CD4-positive, alpha-beta memory T cell (primary cell): ENCODE results near the gene FGFBP3. TPM values are rescaled to one million over a fixed set of nuclear protein-coding genes. Genes with fewer than 3 reads are reported as not detected.

Experiments
- CTCF ChIA-PET: fragments of 350-600 bp; sonication (Branson Sonifier 250); formaldehyde crosslinking; loops from one replicate; lab custom pipeline; 2021; ENCODE audit warnings: inconsistent platforms; ENCODE audit not compliant: partially characterized antibody; lab: Charles Lee
- POLR2A ChIA-PET: fragments of 350-600 bp; sonication (Branson Sonifier 250); formaldehyde crosslinking; loops from one replicate; lab custom pipeline; 2021; ENCODE audit not compliant: partially characterized antibody; lab: Charles Lee
- DNase-seq, 5 donors: peaks; one replicate each; pipeline versions ENCODE4 v3.0.0 to v3.0.0-alpha.2; 2020 to 2022; ENCODE audit warnings: mixed read lengths in 1 of 5
- H3K27ac ChIP-seq: one replicate; pipeline ENCODE4 v1.7.0; 2013; ENCODE audit warnings: low read depth, low read length
- H3K27me3 ChIP-seq: 2 replicates; pipeline ENCODE4 v1.7.0; 2013; ENCODE audit warnings: mild to moderate bottlenecking, low read length, moderate library complexity; ENCODE audit not compliant: insufficient read depth
- H3K36me3 ChIP-seq: 2 replicates; pipeline ENCODE4 v1.7.0; 2013; ENCODE audit warnings: mild to moderate bottlenecking, low read length, moderate library complexity; ENCODE audit not compliant: insufficient read depth
- H3K4me1 ChIP-seq: 2 replicates; pipeline ENCODE4 v1.7.0; 2013; ENCODE audit warnings: mild to moderate bottlenecking, low read length, moderate library complexity; ENCODE audit not compliant: insufficient read depth
- H3K4me3 ChIP-seq, 2 donors: one replicate each; pipeline ENCODE4 v1.7.0; 2013; ENCODE audit warnings: low read length in 2 of 2, mild to moderate bottlenecking in 1 of 2
- H3K9me3 ChIP-seq, 2 donors: one replicate each; pipeline ENCODE4 v1.7.0; 2013; ENCODE audit warnings: low read length in 2 of 2, control low read depth in 1 of 2; ENCODE audit not compliant: control insufficient read depth in 1 of 2
- H3K27ac Mint-ChIP-seq, 7 donors: one replicate each; pipeline ENCODE4 v1.8.0; 2020 to 2021; ENCODE audit warnings: mixed read lengths in 7 of 7, mild to moderate bottlenecking in 6 of 7, inconsistent platforms in 3 of 7, moderate library complexity in 3 of 7
- H3K27me3 Mint-ChIP-seq, 2 donors: one replicate each; pipeline ENCODE4 v1.8.0; 2020 to 2021; ENCODE audit warnings: mixed read lengths in 2 of 2
- H3K36me3 Mint-ChIP-seq, 2 donors: one replicate each; pipeline ENCODE4 v1.8.0; 2020 to 2021; ENCODE audit warnings: mixed read lengths in 2 of 2, inconsistent platforms in 1 of 2, mild to moderate bottlenecking in 1 of 2
- H3K4me1 Mint-ChIP-seq, 4 donors: one replicate each; pipeline ENCODE4 v1.8.0; 2020 to 2021; ENCODE audit warnings: mixed read lengths in 4 of 4, mild to moderate bottlenecking in 1 of 4
- H3K4me3 Mint-ChIP-seq, 8 donors: one replicate each; pipeline ENCODE4 v1.8.0; 2020 to 2021; ENCODE audit warnings: mixed read lengths in 8 of 8, mild to moderate bottlenecking in 7 of 8, moderate library complexity in 6 of 8, inconsistent platforms in 3 of 8
- H3K9me3 Mint-ChIP-seq, 8 donors: one replicate each; pipeline ENCODE4 v1.8.0; 2020 to 2021; ENCODE audit warnings: mixed read lengths in 8 of 8, mild to moderate bottlenecking in 5 of 8, inconsistent platforms in 3 of 8, moderate library complexity in 1 of 8
- intact Hi-C: fragments of 100-400 bp; cut with micrococcal nuclease; formaldehyde crosslinking; loops from one replicate; pipeline ENCODE4 v1.15.1; 2023
- polyA plus RNA-seq, 2 donors: library from polyadenylated mRNA; unstranded; fragments of 300-500 nt; fragmentation: Illumina TruSeq; gene quantifications; one replicate each; pipeline ENCODE4 v1.2.3, GENCODE V29; 2021
- total RNA-seq, 2 experiments: library from RNA; stranded (reverse); gene quantifications; one replicate each; pipeline ENCODE4 v1.2.3, GENCODE V29; 2021

Gene FGFBP3
- total and polyA plus RNA-seq, 4 experiments from 2014 or later: 1.1 to 6.5 (median 4.4) TPM

GRCh38 chr10:91939653-91940052 is 30.4 kb upstream of the FGFBP3 start:
- ChIA-PET POLR2A (no interaction called here), CTCF (no interaction called here)
- no peak overlapping the region for H3K27ac ChIP-seq
- peaks cover 3% of the 10 kb centered on the region for H3K4me1 ChIP-seq
- H3K4me1 Mint-ChIP-seq: peaks cover 17 to 34% (median 27%) of the 10 kb centered on the region in 4 donors
- no peaks in the 10 kb centered on the region for H3K27me3 ChIP-seq
- no peaks in the 10 kb centered on the region for H3K9me3 Mint-ChIP-seq
- no peak overlapping the region for H3K4me3 ChIP-seq
- no peak overlapping the region for H3K4me3 Mint-ChIP-seq
- no peaks in the 10 kb centered on the region for H3K9me3 ChIP-seq
- no peak overlapping the region for H3K27ac Mint-ChIP-seq
- intact Hi-C loops: no loop called here
- H3K27me3 Mint-ChIP-seq: no peaks in the 10 kb centered on the region
- peaks cover 33 to 53% of the 10 kb centered on the region in 2 donors for H3K36me3 Mint-ChIP-seq
- no peak for DNase-seq
- H3K36me3 ChIP-seq: peaks cover 14% of the 10 kb centered on the region

GRCh38 chr10:91935886-91936285 is 26.6 kb upstream of the FGFBP3 start:
- H3K36me3 Mint-ChIP-seq: peaks cover 28 to 51% of the 10 kb centered on the region in 2 donors
- H3K4me3 Mint-ChIP-seq: no peak overlapping the region
- POLR2A ChIA-PET: interaction anchor here (1.3 kb wide), 2 partner anchors 10 to 12 kb away, joined by 5 to 8 read pairs; partner anchors contain the start of gene BTAF1

GRCh38 chr10:91932737-91933136 is 23.5 kb upstream of the FGFBP3 start:
- no peak overlapping the region for H3K27ac ChIP-seq
- peaks cover 47% of the 10 kb centered on the region for H3K4me1 ChIP-seq
- H3K4me3 ChIP-seq: no peak overlapping the region
- ChIA-PET POLR2A (interaction anchor here (1.5 kb wide), 1 partner anchor 9 kb away, joined by 10 read pairs; the partner anchor contains the start of gene BTAF1), CTCF (interaction anchor here (1.2 kb wide), 2 partner anchors 19 to 174 kb away, joined by 3 read pairs; no protein-coding TSS in a partner anchor)
- intact Hi-C loops: no loop called here
- H3K27me3 ChIP-seq: no peaks in the 10 kb centered on the region
- no peak for DNase-seq
- Mint-ChIP-seq H3K36me3 (peaks cover 28 to 44% of the 10 kb centered on the region in 2 donors), H3K27me3 (no peaks in the 10 kb centered on the region), H3K4me1 (peaks cover 49 to 73% (median 58%) of the 10 kb centered on the region in 4 donors), H3K4me3 (no peak overlapping the region), H3K27ac (peak overlapping the region in 2 of 7 donors; percentile 14 to 42), H3K9me3 (no peaks in the 10 kb centered on the region)
- H3K36me3 ChIP-seq: peaks cover 9% of the 10 kb centered on the region
- H3K9me3 ChIP-seq: no peaks in the 10 kb centered on the region

More at GRCh38 chr10:91935886-91936285, 26.6 kb upstream of the FGFBP3 start:
- no peaks in the 10 kb centered on the region for H3K9me3 Mint-ChIP-seq
- Histone ChIP-seq H3K9me3 (no peaks in the 10 kb centered on the region), H3K4me3 (no peak overlapping the region), H3K27me3 (no peaks in the 10 kb centered on the region), H3K36me3 (peaks cover 9% of the 10 kb centered on the region), H3K27ac (no peak overlapping the region), H3K4me1 (peaks cover 27% of the 10 kb centered on the region)
- DNase-seq: no peak
- peaks cover 44 to 63% (median 55%) of the 10 kb centered on the region in 4 donors for H3K4me1 Mint-ChIP-seq
- H3K27ac Mint-ChIP-seq: no peak overlapping the region
- intact Hi-C loops: no loop called here
- no peaks in the 10 kb centered on the region for H3K27me3 Mint-ChIP-seq
- CTCF ChIA-PET: interaction anchor here (1.0 to 1.2 kb wide), 2 partner anchors 23 kb away, joined by 3 read pairs; no protein-coding TSS in a partner anchor

GRCh38 chr10:91931526-91932190 is 22.4 kb upstream of the FGFBP3 start:
- DNase-seq: no peak
- no peaks in the 10 kb centered on the region for H3K27me3 ChIP-seq
- no peak overlapping the region for H3K27ac ChIP-seq
- Mint-ChIP-seq H3K4me3 (peak overlapping the region in 1 of 8 donors; percentile 32), H3K27ac (peak overlapping the region in 5 of 7 donors; percentile 9 to 88 (median 18)), H3K27me3 (no peaks in the 10 kb centered on the region), H3K4me1 (peaks cover 51 to 74% (median 62%) of the 10 kb centered on the region in 4 donors), H3K9me3 (no peaks in the 10 kb centered on the region), H3K36me3 (peaks cover 24 to 40% of the 10 kb centered on the region in 2 donors)
- H3K4me1 ChIP-seq: peaks cover 56% of the 10 kb centered on the region
- intact Hi-C loops: no loop called here
- no peak overlapping the region for H3K4me3 ChIP-seq
- ChIA-PET POLR2A (interaction anchor here (0.8 to 1.5 kb wide), 3 partner anchors 8 to 135 kb away, joined by 3 to 10 read pairs (median 3); partner anchors contain the start of gene BTAF1), CTCF (interaction anchor here (0.7 to 1.5 kb wide), 3 partner anchors 13 to 544 kb away, joined by 3 to 5 read pairs (median 3); no protein-coding TSS in a partner anchor)
- no peaks in the 10 kb centered on the region for H3K9me3 ChIP-seq
- H3K36me3 ChIP-seq: peaks cover 9% of the 10 kb centered on the region

- POLR2A ChIA-PET: interaction anchor here (1.1 kb wide), 1 partner anchor 10 kb away, joined by 3 read pairs; no protein-coding TSS in a partner anchor
- intact Hi-C loops: no loop called here
- Histone ChIP-seq H3K4me3 (no peak overlapping the region), H3K36me3 (peaks cover 2% of the 10 kb centered on the region), H3K27me3 (no peaks in the 10 kb centered on the region), H3K4me1 (peaks cover 63% of the 10 kb centered on the region), H3K27ac (no peak overlapping the region), H3K9me3 (no peaks in the 10 kb centered on the region)
- Mint-ChIP-seq H3K4me1 (peaks cover 53 to 75% (median 64%) of the 10 kb centered on the region in 4 donors), H3K9me3 (no peaks in the 10 kb centered on the region), H3K4me3 (no peak overlapping the region), H3K27me3 (no peaks in the 10 kb centered on the region), H3K36me3 (peaks cover 24 to 38% of the 10 kb centered on the region in 2 donors), H3K27ac (no peak overlapping the region)
- no peak for DNase-seq
- CTCF ChIA-PET: interaction anchor here (1.5 kb wide), 1 partner anchor 543 kb away, joined by 5 read pairs; no protein-coding TSS in a partner anchor
Observed at GRCh38 chr10:91930939-91931338, 21.7 kb upstream of the FGFBP3 start.

GRCh38 chr10:91925022-91925320 is 15.7 kb upstream of the FGFBP3 start:
- H3K4me1 Mint-ChIP-seq: peaks cover 36 to 58% (median 45%) of the 10 kb centered on the region in 4 donors

More at GRCh38 chr10:91925022-91925320, 15.7 kb upstream of the FGFBP3 start:
- no peak overlapping the region for H3K4me3 ChIP-seq
- H3K4me3 Mint-ChIP-seq: peak overlapping the region; percentile 26 to 99 (median 92)
- peaks cover 13 to 21% of the 10 kb centered on the region in 2 donors for H3K36me3 Mint-ChIP-seq
- DNase-seq: no peak
- CTCF ChIA-PET: interaction anchor here (2.0 to 7.1 kb wide), 3 partner anchors 11 to 127 kb away, joined by 5 to 54 read pairs (median 32); partner anchors contain the start of genes FGFBP3 and TNKS2
- peaks cover 56% of the 10 kb centered on the region for H3K4me1 ChIP-seq
- POLR2A ChIA-PET: interaction anchor here (2.3 to 3.8 kb wide), 2 partner anchors 17 to 126 kb away, joined by 40 to 65 read pairs; partner anchors contain the start of genes FGFBP3 and TNKS2
- H3K27me3 Mint-ChIP-seq: no peaks in the 10 kb centered on the region
- peak overlapping the region in 3 of 7 donors; percentile 96 to 100 (median 99) for H3K27ac Mint-ChIP-seq
- H3K36me3 ChIP-seq: no peaks in the 10 kb centered on the region
- H3K9me3 Mint-ChIP-seq: no peaks in the 10 kb centered on the region
- intact Hi-C loops: loop anchor here (2.0 kb wide), 1 partner anchor 762 kb away; no protein-coding TSS in a partner anchor
- no peaks in the 10 kb centered on the region for H3K9me3 ChIP-seq
- H3K27ac ChIP-seq: no peak overlapping the region
- no peaks in the 10 kb centered on the region for H3K27me3 ChIP-seq
